IMR-90 (cell line): Measurements from ENCODE around the gene TARS3. TPM values are rescaled to one million over a fixed set of nuclear protein-coding genes. Genes with fewer than 3 reads are reported as not detected.

ENCODE experiments used
- ATAC-seq: fragments of 200-7000 bp; cut with Tn5 transposase; 2 replicates; pipeline ENCODE4 v1.9.1; 2020; ENCODE audit warnings: low read depth, mild to moderate bottlenecking, moderate library complexity
- BruUV-seq: library from RNA; stranded (reverse); fragments of 400-500 nt; replicated peaks from 2 replicates; lab custom pipeline; 2021; lab: Mats Ljungman, UMichigan
- CTCF ChIA-PET: fragments of 300-600 bp; formaldehyde crosslinking; extraction: SDS; loops from one replicate; lab custom pipeline; 2021; ENCODE audit warnings: antibody characterized with exemption; lab: Yijun Ruan, JAX
- POLR2A ChIA-PET: fragments of 300-600 bp; sonication (Branson Sonifier 250); formaldehyde crosslinking; loops from one replicate; lab custom pipeline; 2022; ENCODE audit warnings: antibody characterized with exemption; ENCODE audit not compliant: unreplicated experiment; lab: Charles Lee
- DNase-seq: peaks from one replicate; pipeline ENCODE4 v3.0.0; 2013
- H2AFZ ChIP-seq: replicated peaks from 2 replicates; pipeline ENCODE3; 2013; ENCODE audit warnings: low read length, mild to moderate bottlenecking; ENCODE audit not compliant: poor library complexity
- H2AK5ac ChIP-seq: 2 replicates; pipeline ENCODE4 v1.6.1; 2013; ENCODE audit warnings: low read depth, low read length, inconsistent platforms
- H2AK9ac ChIP-seq: replicated peaks from 2 replicates; pipeline ENCODE3; 2013; ENCODE audit warnings: mild to moderate bottlenecking, low read depth, low read length, moderate library complexity; ENCODE audit not compliant: poor library complexity
- H2BK120ac ChIP-seq: 2 replicates; pipeline ENCODE4 v1.6.1; 2013; ENCODE audit warnings: low read depth, low read length, inconsistent platforms
- H2BK15ac ChIP-seq: 3 replicates; pipeline ENCODE4 v1.6.1; 2013; ENCODE audit warnings: low read depth, low read length, inconsistent platforms
- H2BK20ac ChIP-seq: 2 replicates; pipeline ENCODE4 v1.6.1; 2013; ENCODE audit warnings: low read depth, mild to moderate bottlenecking, inconsistent platforms, low read length, moderate library complexity
- H2BK5ac ChIP-seq: 2 replicates; pipeline ENCODE4 v1.6.1; 2013; ENCODE audit warnings: mild to moderate bottlenecking, low read depth, low read length, inconsistent platforms; ENCODE audit not compliant: poor library complexity, severe bottlenecking
- H3K14ac ChIP-seq: replicated peaks from 2 replicates; pipeline ENCODE4 v1.6.1; 2013; ENCODE audit warnings: low read depth, low read length, inconsistent platforms
- H3K18ac ChIP-seq: 2 replicates; pipeline ENCODE4 v1.6.1; 2013; ENCODE audit warnings: low read depth, low read length, control low read depth
- H3K23ac ChIP-seq: 2 replicates; pipeline ENCODE4 v1.6.1; 2013; ENCODE audit warnings: low read depth, low read length, inconsistent platforms
- H3K27ac ChIP-seq: 2 replicates; pipeline ENCODE4 v1.5.1; 2013; ENCODE audit warnings: mild to moderate bottlenecking, control low read depth, low read length; ENCODE audit not compliant: insufficient read depth
- H3K27me3 ChIP-seq: 2 replicates; pipeline ENCODE4 v1.6.1; 2013; ENCODE audit warnings: low read length; ENCODE audit not compliant: control insufficient read depth, insufficient read depth
- H3K36me3 ChIP-seq: 2 replicates; pipeline ENCODE4 v1.6.1; 2013; ENCODE audit warnings: low read length, mixed read lengths; ENCODE audit not compliant: control insufficient read depth, insufficient read depth
- H3K4ac ChIP-seq: 2 replicates; pipeline ENCODE4 v1.6.1; 2013; ENCODE audit warnings: low read depth, low read length, inconsistent platforms
- H3K4me1 ChIP-seq: 2 replicates; pipeline ENCODE4 v1.6.1; 2013; ENCODE audit warnings: low read length, mixed read lengths; ENCODE audit not compliant: control insufficient read depth, insufficient read depth
- H3K4me2 ChIP-seq: 2 replicates; pipeline ENCODE4 v1.6.1; 2013; ENCODE audit warnings: low read depth, mild to moderate bottlenecking, control low read depth, low read length, moderate library complexity
- H3K4me3 ChIP-seq: 2 replicates; pipeline ENCODE4 v1.5.1; 2013; ENCODE audit warnings: low read depth, mild to moderate bottlenecking, control low read depth, low read length, moderate library complexity; ENCODE audit not compliant: insufficient read depth
- H3K56ac ChIP-seq: 2 replicates; pipeline ENCODE4 v1.6.1; 2013; ENCODE audit warnings: low read length, inconsistent platforms; ENCODE audit not compliant: insufficient read depth; ENCODE audit errors: extremely low read depth
- H3K79me1 ChIP-seq, 2 experiments: 2 replicates each; pipeline ENCODE4 v1.6.1; 2013; ENCODE audit warnings: low read length in 2 of 2, inconsistent platforms in 1 of 2, low read depth in 1 of 2
- H3K9ac ChIP-seq: 2 replicates; pipeline ENCODE4 v1.6.1; 2013; ENCODE audit warnings: low read depth, low read length, control low read depth
- H3K9me1 ChIP-seq: 2 replicates; pipeline ENCODE4 v1.6.1; 2013; ENCODE audit warnings: low read length, inconsistent platforms; ENCODE audit not compliant: insufficient read depth
- H3K9me3 ChIP-seq: 2 replicates; pipeline ENCODE4 v1.6.1; 2013; ENCODE audit warnings: low read length; ENCODE audit not compliant: control insufficient read depth, insufficient read depth
- H4K20me1 ChIP-seq: 2 replicates; pipeline ENCODE4 v1.6.1; 2013; ENCODE audit warnings: low read length, inconsistent platforms; ENCODE audit not compliant: insufficient read depth
- H4K5ac ChIP-seq: 2 replicates; pipeline ENCODE4 v1.6.1; 2013; ENCODE audit warnings: mild to moderate bottlenecking, low read depth, low read length, control low read depth
- H4K8ac ChIP-seq, 2 experiments: 2 replicates each; pipeline ENCODE4 v1.6.1; 2013; ENCODE audit warnings: low read depth in 2 of 2, low read length in 2 of 2, control low read depth in 1 of 2, inconsistent platforms in 1 of 2
- H4K91ac ChIP-seq: 2 replicates; pipeline ENCODE4 v1.6.1; 2013; ENCODE audit warnings: low read depth, low read length, inconsistent platforms; ENCODE audit not compliant: insufficient read depth
- MXI1 ChIP-seq: IDR thresholded peaks from 2 replicates; pipeline ENCODE4 v1.6.1; 2012; ENCODE audit warnings: low read depth, mild to moderate bottlenecking, low read length, moderate library complexity, borderline replicate concordance
- RCOR1 ChIP-seq: IDR thresholded peaks from 2 replicates; pipeline ENCODE4 v1.6.1; 2012; ENCODE audit warnings: mild to moderate bottlenecking, low read length, improper control_type of control experiment; ENCODE audit not compliant: insufficient replicate concordance
- SMC3 ChIP-seq: fragments of 150-350 bp; IDR thresholded peaks from 2 replicates; pipeline ENCODE4 v1.6.1; 2016; ENCODE audit warnings: low read depth, mild to moderate bottlenecking, antibody characterized with exemption, low read length, moderate library complexity
- USF2 ChIP-seq: fragments of 150-350 bp; IDR thresholded peaks from 2 replicates; pipeline ENCODE4 v1.6.1; 2017; ENCODE audit warnings: mild to moderate bottlenecking, antibody characterized with exemption, low read length, low read depth
- WGBS, 2 experiments: methylation state at CpG; one replicate each; pipeline versions ENCODE4 v1.1.5 to v1.1.7; 2013; ENCODE audit warnings: missing lambda C conversion rate in 2 of 2; ENCODE audit not compliant: insufficient read length in 1 of 2; ENCODE audit errors: extremely low coverage in 2 of 2; 5-methylcytosine and 5-hydroxymethylcytosine counted together
- dilution Hi-C: fragments of 300-500 bp; cut with HindIII; formaldehyde crosslinking; loops from one replicate; pipeline ENCODE4 v1.14.3; 2018; ENCODE audit warnings: low sequenced_read_pairs; ENCODE audit not compliant: unreplicated experiment
- in situ Hi-C: fragments of 300-500 bp; cut with MboI; formaldehyde crosslinking; loops from 3 replicates; pipeline ENCODE4 v1.14.3; 2019; ENCODE audit warnings: low sequenced_read_pairs, inconsistent platforms, mixed read lengths
- intact Hi-C: fragments of 100-400 bp; cut with micrococcal nuclease; formaldehyde crosslinking; loops from 2 replicates; pipeline ENCODE4 v1.10.0; 2022
- polyA plus RNA-seq, 3 experiments: library from polyadenylated mRNA; depleted of rRNA; stranded (reverse); fragments of >200 nt; gene quantifications; 2 replicates each; pipeline ENCODE4 v1.2.3, GENCODE V29; 2012; ENCODE audit warnings: low replicate concordance in 1 of 3
- total RNA-seq: library from RNA; depleted of rRNA; stranded (reverse); fragments of >200 nt; gene quantifications from 2 replicates; pipeline ENCODE4 v1.2.3, GENCODE V29; 2012

Gene TARS3
- total and polyA plus RNA-seq, 2 of the 4 experiments (the other 2 are of a cell fraction) = 3.4 to 9.3 TPM

DNA sequence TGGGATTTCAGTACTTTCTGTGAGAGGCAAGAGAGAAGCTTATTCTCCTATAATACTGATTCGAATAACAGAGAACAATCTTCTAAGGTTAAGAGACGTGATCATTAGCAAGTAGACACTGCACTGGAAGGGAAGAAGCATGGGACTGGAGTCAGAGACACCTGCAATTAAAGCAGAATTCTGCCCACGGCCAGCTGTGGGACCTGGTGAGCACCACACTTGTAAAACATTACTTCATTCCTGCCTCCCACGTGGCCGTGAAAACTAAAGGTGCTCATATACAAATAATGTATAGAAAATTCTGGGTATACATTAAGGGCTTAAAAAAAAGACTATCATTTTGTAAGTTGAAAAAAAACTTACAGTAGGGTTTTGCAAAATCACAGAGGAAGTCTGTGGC, 74.1 kb downstream of the TARS3 start:
- in situ Hi-C loops (no loop called here), intact Hi-C loops (loop anchor here (5.0 kb wide), 1 partner anchor 72 kb away; the partner anchor contains the start of gene TARS3), dilution Hi-C loops (no loop called here)
- no peak overlapping the region for H2AK5ac ChIP-seq
- TF ChIP-seq USF2 (no peak), SMC3 (no peak), RCOR1 (no peak), MXI1 (no peak)
- 0 out of 2 replicates have a peak, but pooled peaks cover 3% of the 10 kb centered on the region for H3K9me1 ChIP-seq
- CTCF ChIA-PET = interaction anchor here (1.2 kb wide), 1 partner anchor 9 kb away, joined by 3 read pairs; no protein-coding TSS in a partner anchor
- H3K79me1 ChIP-seq = peaks cover 22 to 39% of the 10 kb centered on the region in 2 experiments
- no peak overlapping the region for H2AFZ ChIP-seq
- H3K18ac ChIP-seq = no peak overlapping the region
- ATAC-seq = no peak
- no peak overlapping the region for H4K8ac ChIP-seq
- POLR2A ChIA-PET = no interaction called here
- H3K4me3 ChIP-seq = no peak overlapping the region
- no peak overlapping the region for H4K5ac ChIP-seq
- H4K20me1 ChIP-seq = peaks cover 7% of the 10 kb centered on the region; the same call in 1 of the 2 replicates
- no peak overlapping the region; the same call in 1 of the 2 replicates for H3K4me2 ChIP-seq
- no peaks in the 10 kb centered on the region for H3K9me3 ChIP-seq
- no peak overlapping the region for H3K56ac ChIP-seq
- H4K91ac ChIP-seq = no peak overlapping the region
- H3K36me3 ChIP-seq = peaks cover 19% of the 10 kb centered on the region
- no peak overlapping the region for H2BK5ac ChIP-seq
- H3K23ac ChIP-seq = peak overlapping the region; percentile 1; the same call in 1 of the 2 replicates
- no peak overlapping the region for H3K14ac ChIP-seq
- H3K9ac ChIP-seq = no peak overlapping the region
- no TSS peak for BruUV-seq
- no CpG with 5 or more reads among the region's 5 CpGs for WGBS, 2 experiments
- H2BK20ac ChIP-seq = no peak overlapping the region
- peaks cover 6% of the 10 kb centered on the region for H3K4me1 ChIP-seq
- DNase-seq = no peak
- no peak overlapping the region for H2BK120ac ChIP-seq
- no peak overlapping the region for H2AK9ac ChIP-seq
- no peak overlapping the region for H2BK15ac ChIP-seq
- H3K27ac ChIP-seq = no peak overlapping the region
- H3K27me3 ChIP-seq = no peaks in the 10 kb centered on the region
- no peak overlapping the region for H3K4ac ChIP-seq
